RPMI7951 (cell line): Measurements from ENCODE around the gene INS. TPM values are rescaled to one million over a fixed set of nuclear protein-coding genes. Genes with fewer than 3 reads are reported as not detected.

Experiments used
- DNase-seq: peaks from one replicate; pipeline ENCODE4 v3.0.0-alpha.2; 2012; ENCODE audit warnings: low read depth
- total RNA-seq: library from RNA; depleted of rRNA; stranded (reverse); fragments of >200 nt; shearing (Covaris generic); gene quantifications from 2 replicates; pipeline ENCODE4 v1.2.3, GENCODE V29; 2014

Gene INS
- total RNA-seq, 1 experiment from 2014 or later = not detected

DNA sequence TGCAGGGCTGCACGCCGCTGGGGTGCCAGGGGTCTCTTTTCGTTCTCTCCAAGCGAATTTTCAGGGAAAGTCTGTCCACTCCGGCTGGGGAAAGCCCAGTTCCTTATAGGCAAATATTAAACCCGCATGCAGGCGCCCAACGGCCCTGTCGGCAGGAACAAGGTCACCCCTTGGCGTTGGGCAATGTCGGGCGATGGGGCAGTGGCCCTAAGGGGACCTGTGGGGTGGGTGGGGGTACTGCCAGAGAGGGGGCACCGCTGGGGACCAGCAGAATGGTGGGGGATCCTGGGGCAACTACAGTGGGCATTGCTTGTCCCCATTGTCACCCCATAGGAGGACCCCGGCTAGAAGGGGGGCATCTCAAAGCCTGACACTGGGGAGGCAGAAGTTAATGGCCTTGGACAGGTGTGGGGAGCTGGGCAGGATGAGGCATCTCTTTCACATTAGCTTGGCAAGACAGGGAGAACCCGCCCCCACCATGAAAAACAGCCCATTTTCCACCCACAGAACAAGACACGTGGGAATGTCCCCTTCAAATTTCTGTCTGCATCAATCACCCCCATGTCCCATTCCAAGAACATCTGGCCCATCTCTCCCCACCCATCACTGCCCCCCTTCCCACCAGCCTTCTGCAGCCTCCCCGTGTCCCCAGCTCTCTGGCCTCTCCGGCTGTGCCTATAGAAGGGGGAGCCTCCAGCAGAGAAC, 16.3 kb downstream of the INS start:
- DNase-seq = no peak

DNA sequence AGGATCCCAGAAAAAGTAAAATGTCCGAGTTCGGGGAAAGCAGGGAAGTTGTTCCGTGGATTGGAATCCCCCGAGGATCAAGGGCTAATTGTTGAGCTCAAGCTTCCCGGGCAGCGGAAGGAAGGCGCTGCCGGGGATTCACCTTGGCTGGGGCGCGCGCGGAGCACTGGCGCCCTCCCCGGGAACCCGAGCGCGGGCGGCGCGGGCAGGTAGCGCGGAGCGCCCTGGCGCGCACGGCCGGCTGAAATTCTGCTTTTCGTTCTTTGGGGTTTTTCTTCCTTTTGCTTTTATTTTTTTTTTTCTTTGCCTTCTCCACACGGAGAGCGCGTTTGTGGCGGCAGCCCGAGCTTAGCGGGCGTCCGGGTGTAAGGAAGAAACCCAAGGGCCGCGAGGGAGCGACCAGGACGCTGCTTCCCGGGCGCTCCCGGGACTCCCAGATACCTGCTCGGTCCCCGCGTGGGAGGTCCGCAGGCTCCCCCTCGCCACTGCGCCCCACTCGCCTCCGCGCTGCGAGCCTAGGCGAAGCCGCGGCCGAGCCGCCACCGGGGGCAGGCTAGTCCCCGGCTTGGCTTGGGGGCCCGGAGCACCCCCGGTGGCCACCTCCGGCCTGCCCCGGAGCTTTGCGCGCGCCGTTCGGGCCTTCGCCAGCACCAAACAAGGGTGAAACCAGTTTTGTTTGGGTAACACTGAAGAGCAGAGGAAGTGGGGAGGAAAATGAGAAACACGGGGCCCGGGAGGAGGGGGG, 17.0 kb downstream of the INS start:
- DNase-seq = no peak

DNA sequence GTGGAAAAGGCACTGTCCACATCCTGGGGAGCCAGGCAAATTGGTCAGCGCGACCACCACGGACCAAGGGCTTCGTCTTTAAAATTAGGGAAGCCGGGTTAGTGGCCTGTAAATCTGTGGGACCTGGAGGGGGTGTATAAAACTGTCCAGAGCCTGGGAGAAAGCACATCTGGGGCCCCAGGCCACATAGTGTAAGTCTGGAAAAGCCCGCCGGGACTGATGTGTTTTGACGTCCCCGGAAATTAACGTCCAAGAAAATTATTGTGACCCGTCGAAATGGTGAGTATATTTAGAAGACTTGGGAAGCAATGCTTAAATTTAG, 17.6 kb downstream of the INS start:
- no peak for DNase-seq

DNA sequence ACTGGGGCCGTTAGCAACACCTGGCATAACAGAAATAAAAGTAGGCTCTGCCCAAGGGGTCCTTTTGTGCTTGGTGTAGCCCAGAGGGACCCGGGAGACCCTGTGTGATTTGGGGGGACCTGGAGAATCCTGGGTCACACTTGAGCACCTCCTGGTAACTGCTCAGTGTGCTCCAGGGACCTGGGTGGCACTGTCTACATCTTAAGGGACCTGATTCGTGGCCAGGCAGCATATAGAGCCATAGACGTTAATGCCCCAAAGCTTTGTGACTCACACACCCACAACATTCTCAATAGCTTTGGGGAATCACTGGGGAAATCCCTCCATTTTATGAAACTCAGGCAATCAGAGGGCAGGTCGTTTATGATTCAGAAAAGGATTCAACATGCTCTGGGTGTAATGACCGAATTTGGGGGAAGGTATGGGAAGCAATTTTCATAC, 18.2 kb downstream of the INS start:
- peak; percentile 12 for DNase-seq

DNA sequence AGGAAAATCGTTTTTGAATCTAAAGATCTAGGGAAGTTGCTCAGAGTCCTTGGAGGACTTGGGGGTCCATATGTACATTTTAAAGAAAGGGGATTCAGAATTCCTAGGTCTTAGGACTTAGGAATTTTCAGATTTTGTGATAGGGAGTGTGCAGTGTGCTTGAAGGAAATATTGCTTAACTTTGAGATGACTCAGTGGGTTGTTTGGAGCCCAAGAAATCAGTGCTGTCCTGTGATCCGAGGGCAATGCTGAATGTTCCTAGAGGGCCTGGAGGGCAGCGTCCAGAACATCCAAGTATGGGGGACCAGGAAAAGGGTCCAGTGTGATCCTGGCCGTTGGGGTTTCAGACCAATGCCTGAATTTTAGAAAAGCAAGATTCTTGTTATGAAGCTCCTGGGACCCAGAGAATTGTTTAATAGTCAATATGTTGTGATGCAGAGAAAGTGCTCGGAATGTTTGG, 18.7 kb downstream of the INS start:
- DNase-seq = no peak

DNA sequence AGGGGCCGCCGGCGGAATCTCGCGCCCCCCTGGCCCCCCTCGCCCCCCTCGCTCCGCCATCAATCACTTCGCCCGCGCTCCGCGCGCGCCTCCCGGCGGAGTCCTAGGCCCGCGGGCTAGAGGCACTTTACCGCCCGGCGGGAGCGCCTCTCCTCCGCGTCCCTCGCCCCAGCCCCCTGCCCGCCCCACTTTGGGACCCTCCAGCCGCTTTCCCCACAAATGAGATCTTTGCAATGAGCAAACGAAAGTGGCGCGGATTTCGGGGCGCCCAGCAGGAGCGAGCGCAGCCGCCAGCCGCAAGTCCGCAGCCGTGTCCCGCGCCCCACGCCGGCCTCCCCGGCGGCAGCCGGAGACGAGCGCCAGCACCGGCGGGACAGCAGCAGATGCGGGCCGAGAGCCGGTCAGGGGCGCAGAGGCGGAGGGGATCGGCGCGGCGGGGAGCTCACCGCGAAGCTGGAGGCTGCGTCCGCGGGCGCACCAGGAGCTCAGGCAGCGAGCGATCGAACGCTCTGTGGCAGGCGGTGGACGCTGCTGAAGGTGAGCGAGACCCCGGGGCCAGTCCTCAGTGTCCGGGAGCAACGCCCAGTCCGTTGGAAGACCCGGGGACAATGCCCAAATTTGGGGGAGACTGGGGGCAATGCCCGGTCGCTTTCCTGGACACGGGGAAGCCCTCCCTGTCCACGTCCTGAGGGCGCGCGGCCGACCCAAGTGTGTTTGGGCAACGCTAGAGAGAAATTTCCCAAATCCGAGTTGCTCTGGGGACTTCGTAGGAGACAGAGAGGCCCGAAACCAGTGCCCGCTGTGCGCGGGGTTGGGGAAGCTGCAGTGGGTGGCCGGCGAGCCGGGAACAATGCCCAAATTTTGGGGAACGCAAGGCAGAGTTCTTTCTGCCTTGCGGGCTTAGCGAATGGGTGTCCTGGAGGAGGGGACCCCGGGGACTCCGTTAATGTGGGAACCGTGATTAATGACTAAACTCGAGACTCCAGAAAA, 20.3 kb downstream of the INS start:
- DNase-seq = no peak

DNA sequence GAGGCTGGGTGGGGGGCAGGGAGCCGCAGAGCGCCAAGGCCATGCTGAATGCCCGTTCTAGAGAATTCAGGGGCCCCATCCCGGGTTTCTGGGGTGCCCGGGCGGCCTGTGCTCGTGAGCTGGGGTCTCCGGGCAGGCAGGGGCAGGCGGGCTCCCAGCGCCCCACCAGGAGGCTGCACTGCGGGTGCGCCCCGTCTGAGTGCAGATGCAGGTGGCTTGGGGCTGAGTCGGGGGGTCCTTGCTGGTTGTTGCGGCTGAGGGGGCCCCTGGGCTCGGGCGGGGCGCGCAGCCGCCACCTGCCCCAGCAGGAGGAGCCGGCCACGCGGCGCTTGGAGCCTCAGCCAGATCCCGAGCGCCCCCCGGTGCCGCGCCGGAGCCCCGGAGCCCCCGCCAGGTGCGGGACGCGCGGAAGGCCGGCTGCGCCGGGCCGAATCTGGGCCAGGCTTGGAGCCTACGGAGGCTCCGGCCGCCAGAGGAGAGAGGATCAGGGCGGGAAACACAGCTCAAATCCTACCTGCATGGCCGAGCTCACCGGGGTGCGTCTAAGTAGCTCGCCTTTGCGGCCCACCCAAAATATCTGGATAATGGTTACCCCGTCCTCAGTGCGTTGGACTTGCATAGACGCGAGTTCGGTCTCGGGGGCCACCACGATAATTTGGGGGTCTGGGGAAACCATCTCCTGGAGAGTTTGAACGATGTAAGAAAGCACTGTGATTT, 21.2 kb downstream of the INS start:
- DNase-seq = no peak

DNA sequence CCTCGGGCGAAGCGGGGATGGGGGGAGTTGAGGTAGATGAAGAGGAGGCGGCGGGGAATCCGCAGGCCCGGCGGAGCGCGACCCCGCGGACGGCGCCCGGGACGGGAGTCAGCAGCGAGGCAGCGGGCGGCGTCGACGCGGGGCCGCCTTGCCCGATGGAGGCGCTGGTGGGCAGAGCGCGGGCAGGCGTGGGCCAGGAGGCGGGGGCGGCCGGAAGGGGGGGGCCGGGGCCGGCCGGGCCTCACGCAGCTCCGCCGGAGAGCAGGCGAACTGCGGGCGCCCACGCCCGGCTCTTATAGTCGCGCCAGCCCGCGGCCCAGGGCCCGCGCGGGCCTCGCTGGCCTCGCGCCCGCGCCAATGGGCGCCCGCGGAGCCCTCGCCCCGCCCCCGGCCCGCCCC, 21.9 kb downstream of the INS start, which contains the start of gene IGF2:
TSS of gene IGF2 (minus strand) at position 267 of the 399 bp plus-strand sequence. CDS start 3,866 bp downstream, outside the sequence.
- DNase-seq = no peak

DNA sequence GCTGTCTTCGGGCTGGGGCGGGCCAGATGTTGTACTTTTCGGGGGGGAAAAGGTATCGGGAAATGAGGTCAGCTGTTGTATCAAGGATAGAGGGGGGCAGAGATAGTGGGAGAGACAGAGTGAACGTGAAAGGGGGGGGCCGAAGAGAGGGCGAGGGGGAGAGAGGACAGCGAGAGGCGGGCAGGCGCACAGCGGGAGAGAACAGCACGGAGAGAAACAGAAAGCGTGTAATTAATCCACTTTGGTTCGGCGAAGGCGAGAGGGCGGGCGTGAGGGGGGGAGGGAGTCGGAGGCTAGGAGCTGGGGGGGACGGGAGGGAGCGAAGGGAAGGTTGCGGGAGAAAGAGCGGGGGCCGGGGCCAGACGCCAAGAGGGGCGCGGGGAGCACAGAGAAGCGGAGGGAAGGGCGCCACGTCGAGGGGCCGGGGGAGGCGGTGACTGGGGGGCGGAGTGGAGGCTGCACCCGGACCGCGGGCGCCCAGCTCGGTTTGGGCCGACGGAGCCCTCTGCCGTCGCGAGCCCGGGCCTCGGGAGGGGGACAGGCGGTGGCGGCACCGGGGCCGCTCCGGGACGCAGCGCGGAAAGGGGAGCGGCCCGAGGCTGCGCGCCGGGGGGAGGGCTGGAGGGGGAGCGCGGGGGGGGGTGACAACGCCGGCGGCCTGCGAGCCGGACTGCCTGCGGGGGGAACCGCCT, 22.4 kb downstream of the INS start:
- no peak for DNase-seq

DNA sequence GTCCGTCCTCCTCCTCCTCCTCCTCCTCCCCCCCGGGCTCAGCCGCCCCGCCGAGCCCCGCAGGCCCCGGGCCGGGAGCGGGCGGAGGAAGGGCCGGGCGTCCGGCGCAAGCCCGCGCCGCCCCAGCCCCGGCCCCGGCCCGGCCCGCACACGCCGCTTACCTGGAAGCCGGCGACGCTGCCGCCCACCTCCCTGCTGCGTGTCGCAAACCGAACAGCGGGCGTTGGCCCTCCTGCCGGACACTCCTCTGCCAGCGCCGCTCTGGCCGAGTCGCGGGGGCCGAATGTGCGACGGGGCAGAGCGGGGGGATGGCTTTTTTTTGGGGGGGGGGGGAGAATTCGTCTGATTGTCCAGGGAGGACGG, 23.0 kb downstream of the INS start:
- DNase-seq = no peak

DNA sequence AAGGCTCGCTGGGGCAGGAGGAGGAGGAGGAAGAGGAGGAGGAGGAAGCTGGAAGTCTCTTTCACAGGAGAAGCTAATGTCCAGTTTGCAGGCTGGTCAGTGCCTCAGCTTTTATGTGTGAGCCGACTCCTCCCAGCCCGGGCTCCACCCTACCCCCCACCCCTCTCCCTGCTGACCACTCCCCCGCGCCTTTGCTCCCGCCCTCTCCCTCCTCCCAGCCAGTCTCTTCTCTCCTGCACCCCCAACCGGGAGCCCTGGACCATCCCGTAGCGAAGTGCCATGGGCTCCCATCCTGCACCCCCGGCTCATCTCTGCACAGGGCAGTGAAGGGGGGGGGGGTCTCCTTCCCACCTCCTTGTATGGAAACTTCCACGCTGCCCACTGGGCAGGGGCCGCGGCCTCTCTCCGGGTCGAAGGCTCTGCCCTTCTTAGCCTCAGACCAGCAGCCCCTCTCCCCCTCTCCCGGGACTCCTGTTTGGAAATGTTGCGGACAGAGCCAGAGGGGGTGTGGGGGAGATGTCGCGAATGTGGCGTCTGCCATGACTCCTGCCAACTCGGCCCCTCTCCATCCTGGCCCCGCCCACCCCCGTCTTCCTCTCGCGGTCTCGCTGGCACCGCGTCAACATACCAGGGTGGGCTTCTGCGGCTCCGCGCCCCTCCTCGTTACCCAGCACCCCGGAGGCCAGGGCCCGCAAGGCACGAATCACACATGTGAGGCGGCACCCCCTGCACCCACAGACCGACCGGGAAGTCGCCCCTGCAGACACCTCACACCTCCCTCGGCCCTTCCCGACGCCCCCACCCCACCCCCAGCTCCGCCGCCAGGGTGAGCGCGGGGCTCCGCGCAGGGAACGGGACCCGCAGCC, 23.6 kb downstream of the INS start:
- peak; percentile 20 for DNase-seq

DNA sequence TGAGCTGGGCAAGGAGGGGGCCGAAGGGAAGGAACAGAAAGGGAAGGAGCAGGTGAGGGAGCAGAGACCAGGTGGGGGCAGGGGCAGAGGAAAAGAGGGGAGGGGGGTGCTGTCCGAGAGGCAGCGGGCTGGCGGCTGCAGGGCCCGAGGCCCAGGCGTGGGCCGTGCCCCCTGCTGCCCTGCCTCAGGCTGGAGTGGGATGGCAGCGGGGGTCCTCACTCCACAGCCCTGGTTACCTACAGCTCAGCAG, 24.1 kb downstream of the INS start:
- no peak for DNase-seq

DNA sequence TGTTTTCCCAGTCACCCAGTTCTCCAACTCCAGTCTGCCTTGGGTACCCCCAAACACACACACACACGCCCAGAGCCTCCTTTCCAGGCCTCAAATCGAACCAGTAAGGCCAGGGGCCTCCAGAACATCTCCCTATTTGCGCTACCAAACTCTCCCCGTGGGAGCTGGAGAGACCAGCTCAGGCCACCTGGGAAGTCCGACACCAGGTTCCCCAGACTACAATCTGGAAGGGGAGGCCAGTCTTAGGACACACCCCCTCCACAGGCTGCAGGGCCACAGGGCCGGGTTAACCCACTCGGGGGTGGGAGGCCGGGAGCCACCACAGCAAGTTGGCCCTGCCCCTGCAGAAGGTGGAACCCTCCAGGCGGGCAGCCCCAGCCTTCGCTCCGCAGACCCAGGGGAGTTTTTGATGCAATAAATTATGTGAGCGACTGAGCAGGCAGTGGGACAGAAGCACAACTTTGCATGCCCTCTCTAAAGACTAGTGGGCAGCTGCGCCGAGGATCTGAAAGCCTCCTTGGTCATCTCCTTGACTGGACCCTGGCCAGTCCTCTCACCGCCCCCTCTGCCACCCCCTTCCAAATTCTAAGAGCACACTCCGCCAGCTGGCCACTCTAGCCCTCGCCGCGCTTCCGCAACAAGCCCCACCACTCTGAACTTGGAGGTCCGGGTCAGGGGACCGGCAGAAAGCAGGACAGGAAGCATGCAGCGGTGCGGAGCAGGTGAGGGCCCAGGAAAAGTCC, 24.6 kb downstream of the INS start:
- DNase-seq = no peak

DNA sequence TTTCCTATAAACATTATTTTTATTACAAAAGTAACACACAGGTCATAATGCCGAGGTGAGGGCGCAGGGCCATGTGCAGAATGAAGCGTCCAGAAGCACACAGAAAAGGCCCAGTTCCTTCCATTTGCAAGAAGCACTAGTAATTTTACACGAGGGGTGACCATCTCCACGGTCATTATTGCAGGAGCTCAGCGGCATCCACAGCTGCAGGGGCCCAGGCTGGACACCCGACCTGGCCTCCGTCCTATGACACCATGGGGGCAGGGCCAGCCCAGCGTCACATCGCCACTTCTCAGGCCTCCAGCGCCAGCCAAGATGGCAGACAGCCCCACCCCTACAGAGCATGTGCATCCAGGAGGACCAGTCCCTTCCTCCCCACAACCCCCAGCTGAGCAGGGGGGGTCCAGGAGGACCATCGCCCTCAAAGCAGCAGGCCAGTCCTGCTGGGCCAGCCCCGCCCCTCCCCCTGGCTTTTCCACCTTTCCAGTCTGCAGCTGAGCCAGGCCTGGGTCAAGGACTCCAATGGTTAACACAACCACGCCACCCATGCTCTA, 25.3 kb downstream of the INS start:
- DNase-seq = no peak

DNA sequence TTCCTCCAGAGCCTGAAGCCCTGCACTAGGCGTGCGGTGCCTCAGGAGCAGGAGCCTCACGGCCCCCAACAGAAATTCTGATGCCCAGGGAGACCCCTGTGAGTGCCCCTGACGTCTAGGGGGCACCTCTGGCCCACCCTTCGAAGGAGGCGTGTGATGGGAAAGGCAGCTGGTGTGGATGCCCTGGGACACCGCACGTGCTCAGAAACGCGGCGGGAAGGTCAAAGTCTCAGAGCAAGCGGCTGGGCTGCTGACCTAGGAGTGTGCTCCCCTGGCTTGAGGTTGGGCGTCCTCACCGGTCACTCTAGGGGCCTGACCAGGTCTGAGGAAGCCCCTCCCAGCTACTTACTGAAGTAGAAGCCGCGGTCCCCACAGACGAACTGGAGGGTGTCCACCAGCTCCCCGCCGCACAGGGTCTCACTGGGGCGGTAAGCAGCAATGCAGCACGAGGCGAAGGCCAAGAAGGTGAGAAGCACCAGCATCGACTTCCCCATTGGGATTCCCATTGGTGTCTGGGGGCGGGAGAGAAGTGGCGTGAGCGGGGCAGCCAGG, 25.9 kb downstream of the INS start:
- no peak for DNase-seq

DNA sequence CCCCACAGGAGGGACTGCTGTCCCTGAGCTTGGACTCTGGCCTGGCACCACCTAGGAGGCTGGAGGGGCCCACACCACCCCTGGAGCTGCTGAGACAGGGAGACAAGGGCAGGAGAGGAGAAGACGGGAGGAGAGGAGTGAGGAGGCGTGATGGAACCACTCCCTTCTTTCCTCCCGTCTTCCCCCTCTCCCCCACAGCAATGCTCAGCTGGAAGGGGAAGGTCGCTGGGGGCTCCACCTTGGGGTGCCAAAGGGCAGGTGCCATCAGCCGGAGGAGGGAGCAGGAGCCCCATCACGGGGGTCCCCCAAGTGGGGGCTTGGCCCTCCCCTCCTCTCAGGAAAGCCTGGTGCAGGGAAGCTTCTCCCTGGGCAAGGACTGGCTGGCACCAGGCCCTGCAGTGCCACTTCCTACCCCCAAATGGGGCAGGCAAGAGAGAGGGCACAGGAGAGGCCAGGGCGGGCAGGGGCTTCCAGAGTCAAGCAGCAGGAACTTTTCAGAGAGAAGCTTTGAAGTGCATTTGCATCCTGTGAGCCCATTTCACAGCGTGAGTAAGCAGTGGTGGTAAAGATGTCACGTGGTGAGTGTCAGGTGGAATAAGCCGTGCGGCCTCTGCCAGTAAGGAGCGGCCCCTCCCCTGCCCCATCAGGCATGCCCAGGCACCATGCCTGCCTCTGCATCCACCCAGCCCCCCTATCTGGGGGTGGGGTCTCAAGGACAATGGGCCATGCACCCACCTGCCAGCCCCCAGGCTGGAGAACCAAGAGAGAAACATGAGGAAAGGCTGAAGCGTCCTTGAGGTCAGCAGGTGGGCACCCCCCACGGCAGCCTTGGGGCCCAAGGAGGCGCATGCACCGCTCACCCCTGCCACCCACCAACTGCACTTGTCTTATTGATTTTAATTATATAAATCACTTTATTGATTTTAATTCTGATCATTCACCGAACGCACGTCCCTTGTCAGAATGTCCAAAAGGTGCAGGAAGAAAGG, 26.7 kb downstream of the INS start:
- no peak for DNase-seq

DNA sequence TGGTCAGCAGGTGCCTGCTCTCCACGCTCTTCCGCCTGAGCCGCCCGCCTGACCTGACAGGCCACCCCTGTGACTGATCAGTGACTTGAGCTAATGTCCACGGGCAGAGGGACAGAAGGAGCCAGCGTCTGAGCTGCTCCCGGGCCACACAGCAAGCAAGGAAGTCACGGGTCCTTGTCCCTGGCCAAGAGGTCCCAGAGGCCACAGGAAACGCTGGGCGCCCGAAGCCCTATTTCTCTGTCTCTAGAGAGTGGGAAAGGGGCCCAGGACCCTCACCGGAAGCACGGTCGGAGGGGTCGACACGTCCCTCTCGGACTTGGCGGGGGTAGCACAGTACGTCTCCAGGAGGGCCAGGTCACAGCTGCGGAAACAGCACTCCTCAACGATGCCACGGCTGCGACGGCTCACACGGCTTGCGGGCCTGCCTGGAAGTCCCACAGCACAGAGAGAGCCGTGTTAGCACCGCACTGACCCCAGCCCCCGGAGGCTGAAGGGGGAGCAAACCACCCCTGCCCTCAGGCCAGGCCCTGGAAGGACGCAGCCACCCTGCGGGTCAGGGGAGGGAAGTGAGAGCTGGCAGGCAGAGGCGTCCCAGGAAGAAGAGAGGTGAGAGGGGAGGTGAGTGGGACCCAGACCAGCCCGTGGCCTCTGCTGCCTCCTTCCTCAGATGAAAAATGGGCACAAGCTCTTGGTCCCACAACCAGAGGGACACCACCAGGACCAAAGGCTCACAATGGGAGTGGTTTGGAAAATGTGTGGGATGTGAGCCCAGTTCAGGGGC, 27.6 kb downstream of the INS start:
- DNase-seq = no peak
